ENCODE data around the gene REXO5.

- TF ChIP-seq CTCF (IDR thresholded peaks at IDR 0.05; ENCODE audit: extremely low read depth in 1 of 2, insufficient read depth in 1 of 2, low read depth in 1 of 2, low read length in 2 of 2), result no peak
- no peak for TF ChIP-seq MYC (IDR thresholded peaks at IDR 0.05; ENCODE audit: low read depth, low read length)
- TF ChIP-seq POLR2A (IDR thresholded peaks at IDR 0.05; ENCODE audit: low read depth, low read length), result no peak
Observed at GRCh38 chr16:20846030-20846429, 39.7 kb downstream of the REXO5 start.

Data from endothelial cell of umbilical vein (primary cell).